GM21619 (cell line): ENCODE data around the gene WDR77.

Source experiments
- ATAC-seq: cut with Tn5 transposase; IDR thresholded peaks from one replicate; pipeline ENCODE4 v1.9.1; 2021; ENCODE audit not compliant: unreplicated experiment

WDR77 gene

GRCh38 chr1:111448918-111449702 is at the start of gene WDR77, which contains the start of gene ATP5PB:
WDR77 (minus strand) TSS chr1:111449256; CDS start chr1:111449169, 87 bp downstream.
ATP5PB (plus strand) TSS chr1:111449464; CDS start chr1:111449542, 78 bp downstream.
- ATAC-seq = peak; percentile 90

GRCh38 chr1:111497592-111497991 is 48.5 kb upstream of the WDR77 start:
- no peak for ATAC-seq

GRCh38 chr1:111496398-111496797 is 47.3 kb upstream of the WDR77 start:
- no peak for ATAC-seq

- no peak for ATAC-seq
These were observed 42.0 kb upstream of the WDR77 start for GRCh38 chr1:111491070-111491469.

GRCh38 chr1:111490220-111490619 is 41.2 kb upstream of the WDR77 start:
- ATAC-seq = no peak

GRCh38 chr1:111489604-111490003 is 40.5 kb upstream of the WDR77 start:
- no peak for ATAC-seq

- ATAC-seq = no peak
These were observed 39.6 kb upstream of the WDR77 start for GRCh38 chr1:111488669-111489068.

GRCh38 chr1:111487133-111487532 is 38.1 kb upstream of the WDR77 start:
- no peak for ATAC-seq

- ATAC-seq = no peak
These were observed 37.4 kb upstream of the WDR77 start for GRCh38 chr1:111486431-111486830.

GRCh38 chr1:111484391-111485026 is 35.5 kb upstream of the WDR77 start:
- no peak for ATAC-seq

GRCh38 chr1:111483876-111484275 is 34.8 kb upstream of the WDR77 start:
- no peak for ATAC-seq

GRCh38 chr1:111483166-111483565 is 34.1 kb upstream of the WDR77 start:
- ATAC-seq = no peak

GRCh38 chr1:111481387-111482221 is 32.5 kb upstream of the WDR77 start:
- no peak for ATAC-seq

- no peak for ATAC-seq
These were observed 31.6 kb upstream of the WDR77 start for GRCh38 chr1:111480674-111481073.

GRCh38 chr1:111476761-111477309 is 27.8 kb upstream of the WDR77 start:
- peak; percentile 69 for ATAC-seq

GRCh38 chr1:111476214-111476613 is 27.2 kb upstream of the WDR77 start:
- no peak for ATAC-seq

GRCh38 chr1:111475701-111476100 is 26.6 kb upstream of the WDR77 start:
- ATAC-seq = no peak

GRCh38 chr1:111474521-111474920 is 25.5 kb upstream of the WDR77 start:
- no peak for ATAC-seq

GRCh38 chr1:111474106-111474505 is 25.1 kb upstream of the WDR77 start:
- ATAC-seq = no peak

GRCh38 chr1:111471538-111471937 is 22.5 kb upstream of the WDR77 start:
- no peak for ATAC-seq

- no peak for ATAC-seq
These were observed 22.0 kb upstream of the WDR77 start for GRCh38 chr1:111471012-111471411.
